ENCODE data around the gene ZNF563. TPM values are rescaled to one million over a fixed set of nuclear protein-coding genes. Genes with fewer than 3 reads are reported as not detected.

The ZNF563 gene
- total RNA-seq, 1 experiment from 2014 or later: not detected

DNA sequence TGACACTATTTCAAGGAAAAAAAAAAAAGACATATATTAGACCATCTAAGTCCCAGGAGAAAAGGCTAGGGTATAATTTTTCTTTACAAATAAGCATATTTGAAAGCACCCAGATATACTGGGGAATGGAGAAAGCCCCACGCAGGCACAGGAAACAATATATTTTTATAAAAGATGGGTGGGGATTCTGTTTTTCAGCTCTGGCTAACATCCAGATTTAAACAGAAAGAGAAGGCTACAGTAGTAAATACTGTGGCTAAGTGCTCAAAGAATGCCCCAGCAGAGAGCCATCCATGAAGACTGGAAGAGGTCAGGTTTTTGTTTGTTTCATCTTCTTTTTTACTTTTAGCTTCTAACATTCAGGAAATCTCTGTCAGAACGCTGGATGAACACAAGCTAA is 54.7 kb downstream of the ZNF563 start:
- Histone ChIP-seq H3K36me3 (ENCODE audit: control insufficient read depth in 1 of 2, insufficient read depth in 2 of 2, low read length in 2 of 2) (peaks cover 0 to 5% of the 10 kb centered on the region in 2 experiments; a peak in 1 of 4 replicates), H4K20me1 (ENCODE audit: insufficient read depth) (no peaks in the 10 kb centered on the region), H2AFZ (ENCODE audit: low read depth, low read length, poor library complexity, severe bottlenecking) (no peak overlapping the region), H3K4me1 (ENCODE audit: control insufficient read depth in 1 of 2, insufficient read depth in 2 of 2, low read length in 2 of 2) (no peaks in the 10 kb centered on the region), H3K4me3 (replicated peaks in 1 of 2; ENCODE audit: low read depth in 1 of 2, low read length in 2 of 2) (no peak overlapping the region), H3K4me2 (ENCODE audit: low read length) (no peak overlapping the region), H3K27me3 (ENCODE audit: insufficient read depth, low read length) (no peaks in the 10 kb centered on the region), H3K9me3 (ENCODE audit: control insufficient read depth in 1 of 2, insufficient read depth in 1 of 2, low read depth in 1 of 2, low read length in 2 of 2) (peaks cover 21 to 43% of the 10 kb centered on the region in 2 experiments; a peak in 3 of 4 replicates), H3K9ac (ENCODE audit: low read length) (no peak overlapping the region), H3K9me2 (ENCODE audit: insufficient read depth) (no peaks in the 10 kb centered on the region), H3K27ac (ENCODE audit: low read depth, low read length) (no peak overlapping the region), H3K79me2 (ENCODE audit: insufficient read depth, low read length) (no peaks in the 10 kb centered on the region)
- TF ChIP-seq TCF7L2 (IDR thresholded peaks at IDR 0.05; ENCODE audit: borderline replicate concordance, extremely low read depth, insufficient read depth, insufficient read length) (no peak), POLR2A (IDR thresholded peaks at IDR 0.05; ENCODE audit: borderline replicate concordance, extremely low read depth, insufficient read depth, insufficient read length) (no peak), SIN3A (IDR thresholded peaks at IDR 0.05; ENCODE audit: low read depth) (no peak), POLR2AphosphoS5 (IDR thresholded peaks at IDR 0.05; ENCODE audit: low read depth, low read length) (no peak), CBX3 (IDR thresholded peaks at IDR 0.05; ENCODE audit: low read depth) (no peak), SP1 (IDR thresholded peaks at IDR 0.05; ENCODE audit: low read depth) (no peak), YY1 (IDR thresholded peaks at IDR 0.05; ENCODE audit: extremely low read depth, insufficient replicate concordance, low read depth, low read length) (no peak), CEBPB (IDR thresholded peaks at IDR 0.05; ENCODE audit: low read depth) (no peak), ZNF274 (IDR thresholded peaks at IDR 0.05; ENCODE audit: low read depth, low read length) (no peak), EZH2 (IDR thresholded peaks at IDR 0.05) (no peak), FOSL1 (IDR thresholded peaks at IDR 0.05; ENCODE audit: low read depth) (no peak), EGR1 (IDR thresholded peaks at IDR 0.05; ENCODE audit: low read depth) (no peak), EZH2phosphoT487 (IDR thresholded peaks at IDR 0.05; ENCODE audit: borderline replicate concordance) (no peak), RAD21 (IDR thresholded peaks at IDR 0.05; ENCODE audit: low read depth) (no peak), JUND (IDR thresholded peaks at IDR 0.05) (no peak), ELF1 (IDR thresholded peaks at IDR 0.05; ENCODE audit: borderline replicate concordance, low read depth) (no peak)
- TF ChIP-seq, protein P1, sequence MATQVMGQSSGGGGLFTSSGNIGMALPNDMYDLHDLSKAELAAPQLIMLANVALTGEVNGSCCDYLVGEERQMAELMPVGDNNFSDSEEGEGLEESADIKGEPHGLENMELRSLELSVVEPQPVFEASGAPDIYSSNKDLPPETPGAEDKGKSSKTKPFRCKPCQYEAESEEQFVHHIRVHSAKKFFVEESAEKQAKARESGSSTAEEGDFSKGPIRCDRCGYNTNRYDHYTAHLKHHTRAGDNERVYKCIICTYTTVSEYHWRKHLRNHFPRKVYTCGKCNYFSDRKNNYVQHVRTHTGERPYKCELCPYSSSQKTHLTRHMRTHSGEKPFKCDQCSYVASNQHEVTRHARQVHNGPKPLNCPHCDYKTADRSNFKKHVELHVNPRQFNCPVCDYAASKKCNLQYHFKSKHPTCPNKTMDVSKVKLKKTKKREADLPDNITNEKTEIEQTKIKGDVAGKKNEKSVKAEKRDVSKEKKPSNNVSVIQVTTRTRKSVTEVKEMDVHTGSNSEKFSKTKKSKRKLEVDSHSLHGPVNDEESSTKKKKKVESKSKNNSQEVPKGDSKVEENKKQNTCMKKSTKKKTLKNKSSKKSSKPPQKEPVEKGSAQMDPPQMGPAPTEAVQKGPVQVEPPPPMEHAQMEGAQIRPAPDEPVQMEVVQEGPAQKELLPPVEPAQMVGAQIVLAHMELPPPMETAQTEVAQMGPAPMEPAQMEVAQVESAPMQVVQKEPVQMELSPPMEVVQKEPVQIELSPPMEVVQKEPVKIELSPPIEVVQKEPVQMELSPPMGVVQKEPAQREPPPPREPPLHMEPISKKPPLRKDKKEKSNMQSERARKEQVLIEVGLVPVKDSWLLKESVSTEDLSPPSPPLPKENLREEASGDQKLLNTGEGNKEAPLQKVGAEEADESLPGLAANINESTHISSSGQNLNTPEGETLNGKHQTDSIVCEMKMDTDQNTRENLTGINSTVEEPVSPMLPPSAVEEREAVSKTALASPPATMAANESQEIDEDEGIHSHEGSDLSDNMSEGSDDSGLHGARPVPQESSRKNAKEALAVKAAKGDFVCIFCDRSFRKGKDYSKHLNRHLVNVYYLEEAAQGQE (IDR thresholded peaks at IDR 0.05; ENCODE audit: low read depth): no peak
- TF ChIP-seq, protein P2, sequence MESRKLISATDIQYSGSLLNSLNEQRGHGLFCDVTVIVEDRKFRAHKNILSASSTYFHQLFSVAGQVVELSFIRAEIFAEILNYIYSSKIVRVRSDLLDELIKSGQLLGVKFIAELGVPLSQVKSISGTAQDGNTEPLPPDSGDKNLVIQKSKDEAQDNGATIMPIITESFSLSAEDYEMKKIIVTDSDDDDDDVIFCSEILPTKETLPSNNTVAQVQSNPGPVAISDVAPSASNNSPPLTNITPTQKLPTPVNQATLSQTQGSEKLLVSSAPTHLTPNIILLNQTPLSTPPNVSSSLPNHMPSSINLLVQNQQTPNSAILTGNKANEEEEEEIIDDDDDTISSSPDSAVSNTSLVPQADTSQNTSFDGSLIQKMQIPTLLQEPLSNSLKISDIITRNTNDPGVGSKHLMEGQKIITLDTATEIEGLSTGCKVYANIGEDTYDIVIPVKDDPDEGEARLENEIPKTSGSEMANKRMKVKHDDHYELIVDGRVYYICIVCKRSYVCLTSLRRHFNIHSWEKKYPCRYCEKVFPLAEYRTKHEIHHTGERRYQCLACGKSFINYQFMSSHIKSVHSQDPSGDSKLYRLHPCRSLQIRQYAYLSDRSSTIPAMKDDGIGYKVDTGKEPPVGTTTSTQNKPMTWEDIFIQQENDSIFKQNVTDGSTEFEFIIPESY (IDR thresholded peaks at IDR 0.05; ENCODE audit: extremely low read depth, insufficient replicate concordance, low read length): no peak
- ChIA-PET RAD21 (ENCODE audit: low non-redundant PET in 1 of 2, low total read pairs in 2 of 2, uncharacterized antibody in 2 of 2, unreplicated experiment in 2 of 2) (no interaction called here), POLR2A (no interaction called here), CTCF (no interaction called here)
- no peak for ATAC-seq
- no TSS peak for BruUV-seq (replicated peaks)
- intact Hi-C loops (cut with micrococcal nuclease): no loop called here
- no peak for DNase-seq (ENCODE audit: low read depth, low spot score)

Data from HCT116 (cell line).